Adrenal gland (tissue), 19 donors: ENCODE measurements around the gene EML1. TPM values are rescaled to one million over a fixed set of nuclear protein-coding genes. Genes with fewer than 3 reads are reported as not detected.
A peak's percentile ranks its signal among the peaks of the same experiment; 100 is the strongest.

Experiments
- DNase-seq, 7 donors: peaks; one replicate each; pipeline ENCODE4 v3.0.0-alpha.2; 2019 to 2020
- H3K27ac ChIP-seq, 5 donors: fragments of 200-600 bp; sonication (generic) in 4 of 5; 1 replicate in 3 of 5; 2 replicates in 2 of 5; pipeline versions ENCODE4 v1.5.1 to v1.8.0; 2016 to 2020; ENCODE audit warnings: mild to moderate bottlenecking in 1 of 5
- H3K27me3 ChIP-seq: fragments of 200-600 bp; 2 replicates; pipeline ENCODE4 v1.8.0; 2021
- H3K36me3 ChIP-seq, 2 donors: fragments of 200-600 bp; replicated peaks in 1 of 2; 1 replicate in 1 of 2; 2 replicates in 1 of 2; pipeline versions ENCODE4 v1.5.1 to v1.8.0; 2018 to 2022
- H3K4me1 ChIP-seq, 2 donors: fragments of 200-600 bp; replicated peaks in 1 of 2; 1 replicate in 1 of 2; 2 replicates in 1 of 2; pipeline versions ENCODE4 v1.5.1 to v1.8.0; 2018 to 2021
- H3K4me3 ChIP-seq, 4 donors: fragments of 200-600 bp; sonication (generic) in 3 of 4; one replicate each; pipeline ENCODE4 v1.5.1; 2016 to 2018
- H3K9me3 ChIP-seq, 3 donors: fragments of 200-600 bp; sonication (generic) in 1 of 3; replicated peaks in 1 of 3; 1 replicate in 2 of 3; 2 replicates in 1 of 3; pipeline versions ENCODE4 v1.5.1 to v1.8.0; 2016 to 2021
- POLR2A ChIP-seq, 2 donors: fragments of 450-650 bp; IDR thresholded peaks; one replicate each; pipeline ENCODE4 v1.6.1; 2017; ENCODE audit warnings: antibody characterized with exemption in 2 of 2, mild to moderate bottlenecking in 2 of 2, moderate library complexity in 1 of 2
- WGBS, 4 donors: extraction: QIAGEN DNeasy Blood & Tissue Kit in 2 of 4; methylation state at CpG; one replicate each; pipeline versions ENCODE4 v1.1.5 to v1.1.7; 2013 to 2017; 5-methylcytosine and 5-hydroxymethylcytosine counted together
- intact Hi-C, 2 donors: fragments of 100-400 bp; cut with DNase I; formaldehyde crosslinking; loops; one replicate each; pipeline versions ENCODE4 v1.14.1 to v1.15.0; 2022 to 2023
- long read RNA-seq, 10 donors: library from polyadenylated mRNA in 3 of 10; unstranded in 2 of 10; stranded (forward) in 1 of 10; transcript quantifications; one replicate each; pipeline ENCODE4 v2.0.0 and lab custom pipeline, GENCODE V29; 2021 to 2026
- polyA plus RNA-seq, 3 donors: library from polyadenylated mRNA; stranded (reverse); fragments of 200-250 nt in 2 of 3; fragments of 350-450 nt in 1 of 3; fragmentation: Illumina TruSeq in 1 of 3; extraction: RNeasy Lipid Tissue Mini Kit (QIAGEN cat#74804) in 1 of 3; gene quantifications; one replicate each; pipeline ENCODE4 v1.2.3, GENCODE V29; 2013 to 2014
- total RNA-seq, 9 donors: library from RNA; depleted of rRNA in 4 of 9; stranded (reverse); fragments of >200 nt in 4 of 9; fragments of 120-200 nt in 1 of 9; fragmentation: NEBNext Ultra II Directional in 1 of 9; extraction: Animal tissue kit (Norgen Biotek cat#: 25700) in 1 of 9; gene quantifications; one replicate each; pipeline versions ENCODE4 v1.1.0 to v1.2.4, GENCODE V29; 2013 to 2023
- TF ChIP-seq, protein P1 (sequence below), 6 experiments: fragments of 450-650 bp in 4 of 6; fragments of 200-600 bp in 2 of 6; sonication (generic) in 1 of 6; IDR thresholded peaks; 1 replicate in 5 of 6; 2 replicates in 1 of 6; pipeline versions ENCODE4 v1.5.1 to v1.8.0; 2016 to 2021; ENCODE audit warnings: antibody characterized with exemption in 6 of 6, mild to moderate bottlenecking in 2 of 6, moderate library complexity in 1 of 6
- donor health status: healthy with polysubstance abuse.
- donor health status: Bipolar disorder and iron deficiency.
- donor health status: DM: yes; HTN: yes; CAD: no.
- donor health status: DM: no; HTN: no; CAD: no.
- donor health status: DM: no; HTN: no; CAD: no.
- donor health status: DM: yes; HTN: yes; CAD: no.

The EML1 gene, protein sequence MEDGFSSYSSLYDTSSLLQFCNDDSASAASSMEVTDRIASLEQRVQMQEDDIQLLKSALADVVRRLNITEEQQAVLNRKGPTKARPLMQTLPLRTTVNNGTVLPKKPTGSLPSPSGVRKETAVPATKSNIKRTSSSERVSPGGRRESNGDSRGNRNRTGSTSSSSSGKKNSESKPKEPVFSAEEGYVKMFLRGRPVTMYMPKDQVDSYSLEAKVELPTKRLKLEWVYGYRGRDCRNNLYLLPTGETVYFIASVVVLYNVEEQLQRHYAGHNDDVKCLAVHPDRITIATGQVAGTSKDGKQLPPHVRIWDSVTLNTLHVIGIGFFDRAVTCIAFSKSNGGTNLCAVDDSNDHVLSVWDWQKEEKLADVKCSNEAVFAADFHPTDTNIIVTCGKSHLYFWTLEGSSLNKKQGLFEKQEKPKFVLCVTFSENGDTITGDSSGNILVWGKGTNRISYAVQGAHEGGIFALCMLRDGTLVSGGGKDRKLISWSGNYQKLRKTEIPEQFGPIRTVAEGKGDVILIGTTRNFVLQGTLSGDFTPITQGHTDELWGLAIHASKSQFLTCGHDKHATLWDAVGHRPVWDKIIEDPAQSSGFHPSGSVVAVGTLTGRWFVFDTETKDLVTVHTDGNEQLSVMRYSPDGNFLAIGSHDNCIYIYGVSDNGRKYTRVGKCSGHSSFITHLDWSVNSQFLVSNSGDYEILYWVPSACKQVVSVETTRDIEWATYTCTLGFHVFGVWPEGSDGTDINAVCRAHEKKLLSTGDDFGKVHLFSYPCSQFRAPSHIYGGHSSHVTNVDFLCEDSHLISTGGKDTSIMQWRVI
- total RNA-seq (10 to 100 TPM; 10.3 to 59.5 (median 22.2) TPM), polyA plus RNA-seq (1 to 10 TPM; 5.5 to 8.1 (median 7.6) TPM)
- long read RNA-seq, donor 1: 0 reads
- long read RNA-seq, donor 2: 0 reads
- long read RNA-seq, donor 3: 0 reads
- long read RNA-seq, donor 4, partial matches to known transcripts: 1 of 5 reads
- long read RNA-seq, donor 4, other reads (novel, unspliced or antisense): 4 of 5 reads
- long read RNA-seq, donor 5, full-length matches to known transcripts: 6 of 28 reads
- long read RNA-seq, donor 5, partial matches to known transcripts: 2 of 28 reads
- long read RNA-seq, donor 5, other reads (novel, unspliced or antisense): 20 of 28 reads
- long read RNA-seq, donor 6, partial matches to known transcripts: 3 of 3 reads
- long read RNA-seq, donor 6, other reads (novel, unspliced or antisense): 0 of 3 reads
- long read RNA-seq, donor 7, full-length matches to known transcripts: 1 of 1 reads
- long read RNA-seq, donor 7, partial matches to known transcripts: 0 of 1 reads
- long read RNA-seq, donor 7, other reads (novel, unspliced or antisense): 0 of 1 reads
- long read RNA-seq, donor 8, full-length matches to known transcripts: 3 of 3 reads
- long read RNA-seq, donor 8, partial matches to known transcripts: 0 of 3 reads
- long read RNA-seq, donor 8, other reads (novel, unspliced or antisense): 0 of 3 reads
- long read RNA-seq, donor 9, partial matches to known transcripts: 0 of 1 reads
- long read RNA-seq, donor 9, other reads (novel, unspliced or antisense): 0 of 1 reads
- long read RNA-seq, donor 10: 0 reads

DNA sequence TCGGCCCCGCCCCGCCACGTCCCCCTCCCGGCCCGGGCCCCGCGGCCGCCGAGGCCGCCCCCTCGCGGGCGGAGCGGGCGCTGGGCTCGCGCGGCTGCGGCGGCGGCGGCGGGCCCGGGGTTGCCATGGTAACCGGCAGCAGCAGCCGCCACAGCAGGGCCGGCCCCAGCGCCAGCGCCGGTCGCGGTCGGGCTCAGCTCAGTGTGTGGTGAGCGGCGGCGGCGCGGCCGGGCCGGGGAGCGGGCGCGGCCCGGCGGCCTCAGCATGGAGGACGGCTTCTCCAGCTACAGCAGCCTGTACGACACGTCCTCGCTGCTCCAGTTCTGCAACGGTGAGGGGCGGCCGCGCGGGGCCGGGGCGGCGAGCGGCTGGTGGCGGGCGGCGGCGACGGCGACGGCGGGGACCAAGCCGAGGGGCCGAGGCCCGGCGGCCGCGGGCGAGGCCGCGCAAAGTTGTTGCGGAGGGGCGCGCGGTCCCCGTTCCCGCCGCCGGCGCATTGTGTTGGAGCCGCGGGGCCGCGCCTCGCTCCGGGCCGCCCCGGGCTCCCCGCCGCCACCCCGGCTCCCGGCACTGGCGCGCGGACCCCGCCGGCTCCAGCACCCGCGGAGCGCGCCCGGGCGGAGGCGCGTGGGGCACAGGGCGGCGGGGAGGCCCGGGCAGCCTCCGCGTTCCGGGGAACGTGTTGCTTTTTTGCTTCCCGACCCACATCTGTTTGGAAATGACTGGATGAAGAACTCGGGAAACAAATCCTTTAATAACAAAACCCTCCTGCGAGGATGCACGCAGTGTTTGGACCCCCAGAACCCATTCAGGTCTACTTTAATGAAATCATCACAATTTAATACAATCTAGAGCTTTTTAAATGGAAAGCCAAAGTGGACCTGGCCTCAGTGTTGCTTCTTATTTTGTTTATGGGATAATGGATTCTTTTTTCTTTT is at the start of gene EML1:
Gene EML1 (plus strand): TSS at position 201 of the 938 bp plus-strand sequence. CDS start 64 bp downstream, at position 265.
- DNase-seq: peak; percentile 82 to 90 (median 87)
- Histone ChIP-seq H3K27me3 (no peaks in the 10 kb centered on the region), H3K4me1 (peaks cover 6 to 29% of the 10 kb centered on the region in 2 donors), H3K27ac (peak within 1 kb of the TSS in 4 of 5 donors; percentile 37 to 90 (median 67)), H3K36me3 (no peaks in the 10 kb centered on the region), H3K9me3 (no peaks in the 10 kb centered on the region), H3K4me3 (peak within 1 kb of the TSS in 1 of 4 donors; percentile 69)
- TF ChIP-seq POLR2A (IDR thresholded peaks at IDR 0.05): peak in 1 of 2 donors; percentile 57
- TF ChIP-seq, protein P1, sequence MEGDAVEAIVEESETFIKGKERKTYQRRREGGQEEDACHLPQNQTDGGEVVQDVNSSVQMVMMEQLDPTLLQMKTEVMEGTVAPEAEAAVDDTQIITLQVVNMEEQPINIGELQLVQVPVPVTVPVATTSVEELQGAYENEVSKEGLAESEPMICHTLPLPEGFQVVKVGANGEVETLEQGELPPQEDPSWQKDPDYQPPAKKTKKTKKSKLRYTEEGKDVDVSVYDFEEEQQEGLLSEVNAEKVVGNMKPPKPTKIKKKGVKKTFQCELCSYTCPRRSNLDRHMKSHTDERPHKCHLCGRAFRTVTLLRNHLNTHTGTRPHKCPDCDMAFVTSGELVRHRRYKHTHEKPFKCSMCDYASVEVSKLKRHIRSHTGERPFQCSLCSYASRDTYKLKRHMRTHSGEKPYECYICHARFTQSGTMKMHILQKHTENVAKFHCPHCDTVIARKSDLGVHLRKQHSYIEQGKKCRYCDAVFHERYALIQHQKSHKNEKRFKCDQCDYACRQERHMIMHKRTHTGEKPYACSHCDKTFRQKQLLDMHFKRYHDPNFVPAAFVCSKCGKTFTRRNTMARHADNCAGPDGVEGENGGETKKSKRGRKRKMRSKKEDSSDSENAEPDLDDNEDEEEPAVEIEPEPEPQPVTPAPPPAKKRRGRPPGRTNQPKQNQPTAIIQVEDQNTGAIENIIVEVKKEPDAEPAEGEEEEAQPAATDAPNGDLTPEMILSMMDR (IDR thresholded peaks at IDR 0.05): no peak
- intact Hi-C loops: loop anchor here (5.0 kb wide), 1 partner anchor 61 kb away; no protein-coding TSS in a partner anchor
- WGBS, 4 donors: 0 to 7% (median 1%) methylated on average over 7 to 121 of the region's 121 CpGs

DNA sequence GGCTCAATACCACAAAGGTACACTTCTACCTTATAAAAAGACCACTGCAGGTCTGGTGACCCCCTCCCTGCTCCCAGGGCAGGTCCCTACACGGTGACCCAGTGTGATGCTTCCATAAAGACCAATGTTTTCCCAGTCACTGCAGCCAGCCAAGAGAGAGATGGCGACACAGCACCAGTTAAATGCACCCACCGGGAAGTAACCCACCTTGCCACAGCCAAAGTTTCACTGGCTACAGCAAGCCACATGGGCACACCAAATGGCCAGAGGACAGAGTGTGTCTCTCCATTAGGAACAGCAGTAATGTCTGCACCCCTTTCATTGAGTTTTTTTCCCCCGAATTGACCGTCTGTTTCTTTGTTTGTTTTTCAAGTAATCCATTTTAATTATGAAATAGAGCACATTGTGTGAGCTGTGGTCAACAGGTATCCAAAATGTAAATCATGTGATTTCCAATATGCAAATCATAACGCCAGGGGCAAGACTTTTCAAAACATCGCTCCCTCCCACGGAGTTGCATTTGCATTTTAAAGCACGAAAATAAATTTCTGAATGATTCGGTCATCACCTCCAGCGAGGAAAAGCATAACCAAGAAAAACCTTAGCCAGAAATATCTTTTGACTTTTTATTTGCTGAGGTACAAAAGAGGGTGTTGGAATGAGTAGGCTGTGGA is 48.9 kb upstream of the EML1 start:
- peaks cover 11 to 15% of the 10 kb centered on the region in 2 donors for H3K4me1 ChIP-seq
- DNase-seq: no peak
- no peak overlapping the region for H3K4me3 ChIP-seq
- H3K9me3 ChIP-seq: no peaks in the 10 kb centered on the region
- no peaks in the 10 kb centered on the region for H3K27me3 ChIP-seq
- 68 to 80% (median 77%) methylated on average over 11 of the region's 11 CpGs for WGBS, 4 donors
- no peaks in the 10 kb centered on the region for H3K36me3 ChIP-seq
- intact Hi-C loops: no loop called here
- no peak overlapping the region for H3K27ac ChIP-seq
- TF ChIP-seq, protein P1 (IDR thresholded peaks at IDR 0.05): no peak
- TF ChIP-seq POLR2A (IDR thresholded peaks at IDR 0.05): no peak

DNA sequence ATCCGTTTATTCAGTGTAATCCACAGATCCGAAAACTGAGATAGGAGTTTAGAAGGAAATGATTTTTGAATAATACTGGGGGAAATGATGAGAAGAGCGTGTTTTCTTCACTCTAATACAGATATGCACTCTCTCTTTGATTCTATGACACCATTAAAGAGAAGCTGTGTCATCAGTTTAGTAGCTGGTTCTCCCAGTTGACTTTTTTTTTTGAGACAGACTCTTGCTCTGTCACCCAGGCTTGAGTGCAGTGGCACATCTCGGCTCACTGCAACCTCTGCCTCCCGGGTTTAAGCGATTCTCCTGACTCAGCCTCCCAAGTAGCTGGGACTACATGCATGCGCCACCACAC is 48.4 kb upstream of the EML1 start:
- Histone ChIP-seq H3K4me1 (peaks cover 16 to 20% of the 10 kb centered on the region in 2 donors), H3K4me3 (no peak overlapping the region), H3K27me3 (no peaks in the 10 kb centered on the region), H3K36me3 (no peaks in the 10 kb centered on the region), H3K9me3 (no peaks in the 10 kb centered on the region), H3K27ac (peak overlapping the region in 1 of 5 donors; percentile 81)
- 84 to 90% (median 85%) methylated on average over 7 of the region's 7 CpGs for WGBS, 4 donors
- no peak for DNase-seq
- TF ChIP-seq, protein P1 (IDR thresholded peaks at IDR 0.05): no peak
- no peak for TF ChIP-seq POLR2A (IDR thresholded peaks at IDR 0.05)
- intact Hi-C loops: no loop called here
